ENCODE measurements around the gene MEGF9.
"Not testable (repeated sequence)": the region's sequence is repeated elsewhere in the genome, so short reads cannot be mapped to it uniquely, and the experiment has no call there.

The MEGF9 gene

DNA sequence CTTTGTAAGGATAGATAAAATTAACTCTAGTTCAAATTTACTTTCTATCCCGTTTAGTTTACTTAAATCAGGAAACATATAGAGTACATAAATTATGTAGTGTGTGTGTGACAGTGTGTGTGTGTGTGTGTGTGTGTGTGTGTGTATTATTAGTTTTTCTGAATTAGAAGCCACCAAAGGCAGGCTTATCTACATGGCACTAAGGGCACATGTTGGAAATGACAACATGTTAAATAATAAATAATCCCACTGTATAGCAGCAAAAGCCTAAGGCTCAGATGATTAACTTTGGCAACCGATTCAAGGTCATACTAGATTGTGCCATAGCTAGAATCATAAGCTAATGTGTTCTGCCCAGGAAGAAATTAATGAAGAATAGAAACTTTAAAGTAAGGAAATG, 54.6 kb downstream of the MEGF9 start:
- no peak for DNase-seq (ENCODE audit: low read depth in 2 of 3, low spot score in 1 of 3)

DNA sequence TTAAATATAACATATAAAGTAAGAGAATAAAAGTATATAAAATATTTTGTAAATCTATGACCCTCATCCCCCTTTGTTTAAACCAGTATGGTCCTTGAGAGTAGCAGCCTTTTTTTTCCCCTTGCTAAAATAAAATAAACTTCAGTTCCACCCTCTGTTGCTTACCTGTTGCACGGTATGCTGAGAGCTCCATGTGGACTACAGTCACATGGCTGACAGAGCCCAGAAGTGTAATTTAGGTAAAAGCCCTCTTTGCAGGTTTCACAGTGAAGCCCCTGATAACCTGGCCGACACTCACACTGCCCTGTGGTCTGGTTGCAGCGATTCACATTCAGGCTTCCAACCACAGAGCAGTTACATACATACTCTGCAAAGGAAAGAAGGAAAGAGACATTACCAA, 55.1 kb downstream of the MEGF9 start:
- DNase-seq (ENCODE audit: low read depth in 2 of 3, low spot score in 1 of 3) = no peak

- DNase-seq (ENCODE audit: low read depth in 2 of 3, low spot score in 1 of 3) = no peak
Measured at GRCh38 chr9:120655005-120655622, 59.2 kb downstream of the MEGF9 start.

DNA sequence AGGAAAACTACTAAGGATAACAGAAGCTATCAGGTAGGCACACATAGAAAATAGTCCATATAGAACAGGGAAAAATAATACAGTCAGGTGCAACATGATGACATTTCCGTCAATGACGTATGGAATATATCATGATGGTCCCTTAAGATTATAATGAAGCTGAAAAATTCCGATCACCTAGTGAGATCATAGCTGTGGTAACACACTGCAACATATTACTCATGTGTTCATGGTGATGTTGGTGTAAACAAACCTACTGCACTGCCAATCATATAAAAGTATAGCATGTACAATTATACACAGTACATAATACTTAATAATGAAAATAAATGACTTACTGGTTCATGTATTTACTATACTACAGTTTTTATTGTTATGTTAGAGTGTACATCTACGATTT, 60.0 kb downstream of the MEGF9 start:
- DNase-seq (ENCODE audit: low read depth in 2 of 3, low spot score in 1 of 3) = no peak

DNA sequence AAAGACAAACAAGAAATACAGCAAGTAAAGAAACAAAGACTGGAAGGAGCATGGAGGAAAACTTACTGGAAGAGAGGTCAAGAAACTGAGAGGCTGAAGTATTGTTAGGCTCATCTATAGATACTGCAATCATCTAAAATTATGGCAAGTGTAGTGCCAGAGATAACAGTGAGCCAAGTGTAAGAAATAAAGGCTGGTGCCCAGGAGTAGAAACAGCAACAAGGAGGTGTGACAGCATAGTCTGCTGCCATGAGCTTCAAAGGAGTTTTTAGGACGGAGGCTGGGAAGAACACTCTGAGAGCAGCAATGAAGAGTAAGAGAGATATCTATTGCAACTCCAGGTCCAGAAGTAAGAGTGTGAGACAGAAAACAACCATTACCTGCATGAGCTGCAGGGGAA, 60.5 kb downstream of the MEGF9 start:
- no peak for DNase-seq (ENCODE audit: low read depth in 2 of 3, low spot score in 1 of 3)

GRCh38 chr9:120652934-120653333, 61.3 kb downstream of the MEGF9 start:
- DNase-seq (ENCODE audit: low read depth in 2 of 3, low spot score in 1 of 3) = no peak

DNA sequence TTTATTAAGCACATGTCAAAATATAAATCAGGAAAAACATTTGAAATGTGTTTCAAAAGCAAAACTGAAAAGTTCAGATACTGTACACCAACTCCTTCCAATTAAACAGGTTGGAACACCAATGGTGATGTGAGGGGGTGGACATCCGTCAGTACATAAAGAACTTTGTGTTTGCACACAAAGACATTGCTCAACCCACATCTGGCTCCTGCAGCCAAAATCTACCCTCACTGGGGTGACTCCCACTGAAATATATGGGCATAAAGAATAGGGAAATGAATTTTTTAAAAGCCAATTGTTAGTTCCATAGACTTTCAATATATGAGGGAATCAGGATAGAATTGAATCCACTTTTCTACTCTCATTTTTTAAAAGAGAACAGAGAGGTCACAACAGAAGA, 63.9 kb downstream of the MEGF9 start:
- no peak for DNase-seq (ENCODE audit: low read depth in 2 of 3, low spot score in 1 of 3)

DNA sequence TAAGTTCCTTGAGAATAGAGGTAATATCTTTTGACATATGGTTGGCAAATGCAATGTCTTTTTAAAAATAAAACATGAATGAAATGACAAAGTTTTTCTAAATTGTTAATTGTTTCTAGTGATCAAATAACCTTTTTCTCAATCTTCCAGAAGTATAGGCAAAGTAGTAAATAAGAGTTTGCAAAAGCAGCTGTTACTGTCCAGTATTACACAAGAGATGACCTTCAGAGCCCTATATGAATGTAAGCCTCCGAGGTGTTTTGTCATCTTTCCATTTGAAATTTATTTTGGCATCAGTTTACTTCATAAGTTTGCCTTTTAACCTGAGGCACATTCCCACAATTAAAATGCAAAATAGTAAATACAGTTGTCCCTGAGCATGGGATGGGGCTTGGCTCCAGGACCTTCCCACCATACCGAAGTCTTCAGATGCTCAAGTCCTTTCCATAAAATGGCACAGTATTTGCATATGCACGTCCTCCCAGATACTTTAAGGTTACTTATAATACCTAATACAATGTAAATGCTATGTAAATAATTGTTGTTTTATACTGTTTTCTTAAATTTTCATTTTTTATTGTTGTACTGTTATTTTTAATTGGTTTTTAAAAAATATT, 65.6 kb downstream of the MEGF9 start:
- no peak for DNase-seq (ENCODE audit: low read depth in 2 of 3, low spot score in 1 of 3)

- no peak for DNase-seq (ENCODE audit: low read depth in 2 of 3, low spot score in 1 of 3)
Measured at GRCh38 chr9:120646948-120647347, 67.3 kb downstream of the MEGF9 start.

DNA sequence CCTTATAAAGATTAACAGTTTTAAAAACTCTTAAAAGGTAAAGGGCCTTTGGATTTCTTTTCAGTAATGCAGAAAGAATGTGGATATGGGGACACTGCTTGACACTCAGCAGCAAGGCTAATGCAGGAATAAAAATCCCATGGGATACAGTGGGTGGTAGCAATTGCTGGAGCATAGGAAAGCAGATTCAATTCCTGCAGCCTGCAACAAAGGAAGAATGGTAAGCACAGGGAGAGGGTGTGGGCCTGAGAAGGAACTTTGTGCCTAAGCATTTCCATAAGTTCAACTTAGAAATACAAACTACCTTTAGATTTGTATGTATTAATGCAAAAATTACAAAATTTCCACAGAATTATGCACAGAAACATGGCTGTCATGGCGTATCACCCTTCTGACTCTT, 68.5 kb downstream of the MEGF9 start:
- no peak for DNase-seq (ENCODE audit: low read depth in 2 of 3, low spot score in 1 of 3)

GRCh38 chr9:120643061-120643460, 71.2 kb downstream of the MEGF9 start:
- DNase-seq (ENCODE audit: low read depth in 2 of 3, low spot score in 1 of 3) = no peak

- DNase-seq (ENCODE audit: low read depth in 2 of 3, low spot score in 1 of 3) = no peak
Measured at GRCh38 chr9:120642129-120642770, 72.0 kb downstream of the MEGF9 start.

DNA sequence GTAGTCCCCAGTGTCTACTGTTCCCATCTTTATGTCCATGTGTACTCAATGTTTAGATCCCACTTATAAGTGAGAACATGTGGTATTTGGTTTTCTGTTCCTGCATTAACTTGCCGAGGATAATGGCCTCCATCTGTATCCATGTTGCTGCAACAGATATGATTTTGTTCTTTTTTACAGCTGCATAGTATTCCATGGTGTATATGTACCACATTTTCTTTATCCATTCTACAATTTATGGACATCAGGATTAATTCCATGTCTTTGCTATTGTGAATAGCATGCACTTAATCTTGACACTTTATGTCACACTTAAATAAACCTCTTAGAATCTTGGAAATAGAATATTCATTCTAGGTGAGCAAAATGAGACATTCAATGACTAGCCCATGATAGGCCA, 73.4 kb downstream of the MEGF9 start:
- not testable (repeated sequence) for DNase-seq (ENCODE audit: low read depth in 2 of 3, low spot score in 1 of 3)

DNA sequence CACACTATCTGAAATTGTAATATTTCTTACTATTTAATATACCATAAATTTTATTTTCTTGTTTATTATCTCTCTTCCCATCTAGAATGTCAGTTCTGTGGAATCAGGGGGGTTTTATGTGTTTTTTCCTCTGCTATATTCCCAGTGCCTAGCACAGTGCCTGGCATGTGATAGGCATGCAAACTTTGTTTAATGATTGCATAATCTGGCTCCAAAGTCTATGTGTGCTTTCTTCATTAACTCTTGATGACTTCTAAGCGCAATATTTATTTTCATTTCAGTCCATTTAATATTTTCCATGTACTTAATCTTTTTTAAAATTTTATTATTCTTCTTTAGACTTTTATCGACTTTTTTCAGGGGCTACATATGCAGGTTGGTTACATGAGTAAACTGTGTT, 73.9 kb downstream of the MEGF9 start:
- no peak for DNase-seq (ENCODE audit: low read depth in 2 of 3, low spot score in 1 of 3)

GRCh38 chr9:120637919-120638318, 76.4 kb downstream of the MEGF9 start:
- no peak for DNase-seq (ENCODE audit: low read depth in 2 of 3, low spot score in 1 of 3)

GRCh38 chr9:120636194-120636957, 77.9 kb downstream of the MEGF9 start:
- no peak for DNase-seq (ENCODE audit: low read depth in 2 of 3, low spot score in 1 of 3)

- DNase-seq (ENCODE audit: low read depth in 2 of 3, low spot score in 1 of 3) = no peak
Measured at GRCh38 chr9:120635011-120635410, 79.3 kb downstream of the MEGF9 start.

DNA sequence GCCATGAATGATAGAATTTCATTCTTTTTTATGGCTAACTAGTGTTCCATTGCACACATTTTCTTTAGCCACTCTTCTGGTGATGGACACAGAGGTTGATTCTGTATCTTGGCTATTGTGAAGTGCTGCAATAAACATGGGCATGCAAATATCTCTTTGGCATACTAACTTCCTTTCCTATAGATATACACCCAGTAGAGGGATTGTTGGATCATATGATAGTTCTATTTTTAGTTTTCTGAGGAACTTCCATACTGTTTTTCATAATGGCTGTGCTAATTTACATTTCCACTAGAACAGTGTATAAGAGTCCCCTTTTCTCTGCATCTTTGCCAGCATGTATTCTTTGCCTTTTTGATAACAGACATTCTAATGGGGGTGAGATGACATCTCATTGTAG, 83.9 kb downstream of the MEGF9 start:
- no peak for DNase-seq (ENCODE audit: low read depth in 2 of 3, low spot score in 1 of 3)

DNA sequence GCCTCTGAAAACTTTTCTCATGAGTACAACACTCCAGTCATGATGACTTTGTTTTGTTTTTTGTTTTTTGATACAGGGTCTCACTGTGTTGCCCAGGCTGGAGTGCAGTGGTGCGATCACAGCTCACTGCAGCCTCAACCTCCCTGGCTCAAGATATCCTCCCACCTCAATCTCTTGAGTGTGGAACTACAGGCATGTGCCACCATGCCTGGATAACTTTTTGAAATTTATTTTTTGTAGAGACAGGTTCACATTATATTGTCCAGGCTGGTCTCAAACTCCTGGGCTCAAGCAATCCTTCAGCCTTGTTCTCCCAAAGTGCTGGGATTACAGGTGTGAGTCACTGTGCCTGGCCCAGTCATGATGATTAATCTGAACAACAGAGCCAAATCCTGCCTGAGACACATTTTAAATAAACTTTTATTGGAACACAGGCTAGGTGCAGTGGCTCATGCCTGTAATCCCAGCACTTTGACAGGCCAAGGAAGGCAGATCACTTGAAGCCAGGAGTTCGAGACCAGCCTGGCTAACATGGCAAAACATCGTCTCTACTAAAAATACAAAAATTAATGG, 85.3 kb downstream of the MEGF9 start:
- DNase-seq (ENCODE audit: low read depth in 2 of 3, low spot score in 1 of 3) = not testable (repeated sequence)

GRCh38 chr9:120628207-120628924, 85.9 kb downstream of the MEGF9 start:
- DNase-seq (ENCODE audit: low read depth in 2 of 3, low spot score in 1 of 3) = no peak

DNA sequence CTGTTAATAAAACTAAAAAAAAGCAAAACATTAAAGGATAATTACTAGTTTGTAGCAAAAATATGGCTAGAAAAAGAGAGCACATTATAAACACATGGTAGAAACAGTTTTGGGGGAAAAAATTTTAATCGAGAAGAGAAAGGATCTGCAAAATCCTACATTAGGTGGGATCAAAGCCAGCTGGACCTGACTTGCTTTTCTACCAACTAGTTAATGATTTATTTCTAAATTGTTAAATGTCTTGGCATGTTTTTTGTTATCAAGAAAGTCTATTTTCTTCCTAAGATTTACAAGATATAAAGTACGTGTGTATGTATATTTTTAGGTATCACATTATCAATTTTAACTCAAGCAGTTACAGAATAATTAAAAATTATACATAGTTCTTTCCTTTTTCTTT, 87.2 kb downstream of the MEGF9 start:
- DNase-seq (ENCODE audit: low read depth in 2 of 3, low spot score in 1 of 3) = no peak

Data from stimulated activated CD4-positive, alpha-beta T cell treated with anti-CD3 and anti-CD28 coated beads, Interleukin-12 subunit alpha, Interleukin-12 subunit beta, amount 100 ng/mL, for 48 hours (primary cell).